ENCODE measurements around the gene NHP2.

Gene NHP2

GRCh38 chr5:178113141-178113787 is 40.4 kb downstream of the NHP2 start, which contains the start of gene N4BP3:
Gene N4BP3, plus strand, starts transcription at chr5:178113532. Its CDS starts 6,052 bp downstream, at chr5:178119584.
- H3K9me3 ChIP-seq (ENCODE audit: severe bottlenecking), result no peaks in the 10 kb centered on the region
- no peaks in the 10 kb centered on the region for H3K27me3 ChIP-seq (ENCODE audit: insufficient read depth, low read depth, severe bottlenecking)
- H3K36me3 ChIP-seq, result no peaks in the 10 kb centered on the region
- DNase-seq, result peak; percentile 72
- TF ChIP-seq, protein P1, sequence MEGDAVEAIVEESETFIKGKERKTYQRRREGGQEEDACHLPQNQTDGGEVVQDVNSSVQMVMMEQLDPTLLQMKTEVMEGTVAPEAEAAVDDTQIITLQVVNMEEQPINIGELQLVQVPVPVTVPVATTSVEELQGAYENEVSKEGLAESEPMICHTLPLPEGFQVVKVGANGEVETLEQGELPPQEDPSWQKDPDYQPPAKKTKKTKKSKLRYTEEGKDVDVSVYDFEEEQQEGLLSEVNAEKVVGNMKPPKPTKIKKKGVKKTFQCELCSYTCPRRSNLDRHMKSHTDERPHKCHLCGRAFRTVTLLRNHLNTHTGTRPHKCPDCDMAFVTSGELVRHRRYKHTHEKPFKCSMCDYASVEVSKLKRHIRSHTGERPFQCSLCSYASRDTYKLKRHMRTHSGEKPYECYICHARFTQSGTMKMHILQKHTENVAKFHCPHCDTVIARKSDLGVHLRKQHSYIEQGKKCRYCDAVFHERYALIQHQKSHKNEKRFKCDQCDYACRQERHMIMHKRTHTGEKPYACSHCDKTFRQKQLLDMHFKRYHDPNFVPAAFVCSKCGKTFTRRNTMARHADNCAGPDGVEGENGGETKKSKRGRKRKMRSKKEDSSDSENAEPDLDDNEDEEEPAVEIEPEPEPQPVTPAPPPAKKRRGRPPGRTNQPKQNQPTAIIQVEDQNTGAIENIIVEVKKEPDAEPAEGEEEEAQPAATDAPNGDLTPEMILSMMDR (IDR thresholded peaks at IDR 0.05; ENCODE audit: low read depth, low read length), result no peak
- H3K27ac ChIP-seq, result peak within 1 kb of the TSS; percentile 58
- peak within 1 kb of the TSS; percentile 54 for H3K4me3 ChIP-seq (ENCODE audit: low read depth, low read length)

- Histone ChIP-seq H3K27me3 (ENCODE audit: insufficient read depth, low read depth, severe bottlenecking) (no peaks in the 10 kb centered on the region), H3K9me3 (ENCODE audit: severe bottlenecking) (no peaks in the 10 kb centered on the region), H3K4me3 (ENCODE audit: low read depth, low read length) (peak overlapping the region; percentile 52), H3K27ac (no peak overlapping the region), H3K36me3 (no peaks in the 10 kb centered on the region)
- no peak for DNase-seq
- TF ChIP-seq, protein P1 (IDR thresholded peaks at IDR 0.05; ENCODE audit: low read depth, low read length), result no peak
These were observed 41.1 kb downstream of the NHP2 start for GRCh38 chr5:178112545-178112944.

DNA sequence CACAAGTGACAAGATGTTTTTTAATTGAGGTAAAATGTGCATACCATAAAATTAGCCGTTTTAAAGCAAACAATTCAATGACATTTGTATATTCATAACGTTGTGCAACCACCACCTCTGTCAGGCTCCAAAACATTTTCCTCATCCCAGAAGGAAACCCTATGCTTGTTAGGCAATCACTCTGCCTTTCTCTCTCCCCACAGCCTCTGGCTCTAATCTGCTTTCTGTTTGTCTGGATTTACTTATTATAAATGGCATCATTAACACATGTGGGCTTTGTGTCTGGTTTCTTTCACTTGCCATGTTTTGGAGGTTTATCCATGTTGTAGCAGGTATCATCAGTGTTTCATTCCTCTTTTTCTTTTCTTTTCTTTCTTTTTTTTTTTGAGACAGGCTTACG is 41.8 kb downstream of the NHP2 start:
- Histone ChIP-seq H3K27me3 (ENCODE audit: insufficient read depth, low read depth, severe bottlenecking) (no peaks in the 10 kb centered on the region), H3K27ac (no peak overlapping the region), H3K4me3 (ENCODE audit: low read depth, low read length) (no peak overlapping the region), H3K36me3 (no peaks in the 10 kb centered on the region), H3K9me3 (ENCODE audit: severe bottlenecking) (no peaks in the 10 kb centered on the region)
- no peak for DNase-seq
- TF ChIP-seq, protein P1 (IDR thresholded peaks at IDR 0.05; ENCODE audit: low read depth, low read length), result no peak

DNA sequence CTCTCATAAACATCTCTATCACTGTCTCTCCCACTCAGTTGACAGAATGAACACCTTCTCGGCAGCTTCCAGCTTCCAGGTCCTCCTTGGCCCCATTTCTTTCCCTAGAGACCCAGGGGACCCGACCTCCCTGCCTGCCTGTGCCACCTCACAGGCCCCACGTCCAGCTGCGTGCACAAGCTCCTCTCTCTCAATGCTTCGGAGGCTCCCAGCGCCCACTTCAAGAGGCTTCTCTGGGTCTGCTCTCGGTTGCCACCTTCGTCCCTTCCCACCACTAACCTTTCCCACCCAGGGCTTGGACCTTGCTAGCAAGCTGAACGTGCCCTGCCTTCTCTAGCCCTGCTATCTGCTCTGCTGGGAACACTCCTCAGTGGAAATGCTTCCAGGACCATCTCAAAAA is 43.2 kb downstream of the NHP2 start:
- no peaks in the 10 kb centered on the region for H3K36me3 ChIP-seq
- DNase-seq, result no peak
- TF ChIP-seq, protein P1 (IDR thresholded peaks at IDR 0.05; ENCODE audit: low read depth, low read length), result no peak
- no peaks in the 10 kb centered on the region for H3K27me3 ChIP-seq (ENCODE audit: insufficient read depth, low read depth, severe bottlenecking)
- no peak overlapping the region for H3K4me3 ChIP-seq (ENCODE audit: low read depth, low read length)
- no peak overlapping the region for H3K27ac ChIP-seq
- no peaks in the 10 kb centered on the region for H3K9me3 ChIP-seq (ENCODE audit: severe bottlenecking)

DNA sequence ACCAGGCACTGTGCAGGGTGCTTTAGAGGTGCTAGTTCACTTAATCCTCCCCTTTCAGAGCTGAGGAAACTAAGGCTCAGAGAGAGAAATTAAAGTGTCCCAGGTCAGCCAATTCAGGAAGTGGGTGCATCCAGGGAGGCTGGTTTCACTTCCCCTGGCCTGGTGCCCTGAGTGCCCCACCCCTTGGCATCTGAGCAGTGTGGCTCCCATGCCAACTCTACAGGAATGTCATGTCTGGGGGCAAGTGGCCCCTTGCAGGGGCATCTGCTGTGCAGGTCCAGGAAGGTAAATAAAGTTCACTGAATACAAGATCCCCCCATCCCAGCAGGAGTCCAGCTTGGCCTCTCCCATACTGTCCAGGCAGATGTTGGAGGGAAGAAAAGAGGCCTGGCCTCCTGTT is 44.7 kb downstream of the NHP2 start:
- Histone ChIP-seq H3K27ac (no peak overlapping the region), H3K36me3 (no peaks in the 10 kb centered on the region), H3K4me3 (ENCODE audit: low read depth, low read length) (no peak overlapping the region), H3K9me3 (ENCODE audit: severe bottlenecking) (no peaks in the 10 kb centered on the region), H3K27me3 (ENCODE audit: insufficient read depth, low read depth, severe bottlenecking) (no peaks in the 10 kb centered on the region)
- DNase-seq, result no peak
- TF ChIP-seq, protein P1 (IDR thresholded peaks at IDR 0.05; ENCODE audit: low read depth, low read length), result no peak

DNA sequence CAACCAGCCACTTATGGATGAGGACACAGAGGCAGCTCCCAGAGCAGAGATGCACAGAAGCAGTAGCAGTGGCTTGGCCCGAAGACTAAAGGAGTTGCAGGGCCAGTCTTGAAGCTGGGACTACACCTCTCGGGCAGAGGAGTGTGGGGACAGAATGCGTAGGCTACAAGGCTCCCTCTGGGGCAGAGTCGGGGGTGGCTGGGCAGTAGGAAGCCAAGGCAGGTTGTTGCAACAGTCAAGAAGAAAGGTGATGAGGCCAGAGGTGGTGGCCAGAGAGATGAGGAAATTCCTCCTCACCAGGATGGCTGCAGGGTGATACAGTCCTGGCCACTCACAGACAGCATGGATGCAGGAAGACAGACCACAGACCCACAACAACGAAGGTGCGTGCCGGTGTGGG is 45.2 kb downstream of the NHP2 start:
- Histone ChIP-seq H3K36me3 (no peaks in the 10 kb centered on the region), H3K4me3 (ENCODE audit: low read depth, low read length) (no peak overlapping the region), H3K27ac (no peak overlapping the region), H3K27me3 (ENCODE audit: insufficient read depth, low read depth, severe bottlenecking) (no peaks in the 10 kb centered on the region), H3K9me3 (ENCODE audit: severe bottlenecking) (no peaks in the 10 kb centered on the region)
- TF ChIP-seq, protein P1 (IDR thresholded peaks at IDR 0.05; ENCODE audit: low read depth, low read length), result no peak
- no peak for DNase-seq

Data from WERI-Rb-1 (cell line).